NCI-H2171 (cell line): ENCODE results near the gene MYD88.

ENCODE experiments used
- DNase-seq: peaks from one replicate; lab custom pipeline; 2025; lab: John Stamatoyannopoulos, UW

MYD88 gene

GRCh38 chr3:38165722-38166387 lies 27.4 kb downstream of the MYD88 start:
- DNase-seq, result no peak

GRCh38 chr3:38167591-38167990 lies 29.1 kb downstream of the MYD88 start:
- no peak for DNase-seq

- no peak for DNase-seq
Observed at GRCh38 chr3:38168151-38169026, 29.9 kb downstream of the MYD88 start.

- no peak for DNase-seq
Observed at GRCh38 chr3:38169027-38169317, 30.5 kb downstream of the MYD88 start.

- DNase-seq, result no peak
Observed at GRCh38 chr3:38170722-38171121, 32.3 kb downstream of the MYD88 start.

- no peak for DNase-seq
Observed at GRCh38 chr3:38171622-38172021, 33.2 kb downstream of the MYD88 start.

GRCh38 chr3:38173834-38174418 lies 35.5 kb downstream of the MYD88 start:
- DNase-seq, result no peak

GRCh38 chr3:38177181-38177580 lies 38.7 kb downstream of the MYD88 start:
- no peak for DNase-seq

GRCh38 chr3:38186781-38187180 lies 48.3 kb downstream of the MYD88 start:
- DNase-seq, result no peak

GRCh38 chr3:38190481-38190881 lies 52.0 kb downstream of the MYD88 start:
- no peak for DNase-seq
